BLaER1 treated with 17β-estradiol and CSF1 and Interleukin-3, amounts not matched to agents 10 nM and 100 nM (cell line): ENCODE data around the gene HAS3.

Experiments used
- H3K27ac ChIP-seq, 11 experiments: shearing (Covaris generic); formaldehyde crosslinking; 2 replicates each; pipeline ENCODE4 v1.8.1; 2022
- H3K27me3 ChIP-seq, 11 experiments: shearing (Covaris generic); formaldehyde crosslinking; 2 replicates each; pipeline ENCODE4 v1.8.1; 2022
- H3K36me3 ChIP-seq, 11 experiments: shearing (Covaris generic); formaldehyde crosslinking; 2 replicates each; pipeline ENCODE4 v1.8.1; 2022
- H3K4me1 ChIP-seq, 10 experiments: shearing (Covaris generic); formaldehyde crosslinking; 2 replicates each; pipeline ENCODE4 v1.8.1; 2022
- H3K4me2 ChIP-seq, 11 experiments: shearing (Covaris generic); formaldehyde crosslinking; 2 replicates each; pipeline ENCODE4 v1.8.1; 2022
- H3K4me3 ChIP-seq, 10 experiments: shearing (Covaris generic); formaldehyde crosslinking; 2 replicates each; pipeline ENCODE4 v1.8.1; 2022
- H3K9ac ChIP-seq, 11 experiments: shearing (Covaris generic); formaldehyde crosslinking; 2 replicates each; pipeline ENCODE4 v1.8.1; 2022
- H3K9me3 ChIP-seq, 11 experiments: shearing (Covaris generic); formaldehyde crosslinking; replicated peaks in 1 of 11; 2 replicates each; pipeline ENCODE4 v1.8.1; 2022
- H4K20me1 ChIP-seq, 11 experiments: shearing (Covaris generic); formaldehyde crosslinking; 2 replicates each; pipeline ENCODE4 v1.8.1; 2022
- Cebpa-rat ChIP-seq, 11 experiments: shearing (Covaris generic); IDR thresholded peaks; 2 replicates each; pipeline ENCODE4 v1.8.1; 2022

Gene HAS3

GRCh38 chr16:69069504-69069903 is 35.9 kb upstream of the HAS3 start:
- Histone ChIP-seq H3K27me3 (no peaks in the 10 kb centered on the region), H4K20me1 (no peaks in the 10 kb centered on the region), H3K4me2 (no peak overlapping the region), H3K9me3 (no peaks in the 10 kb centered on the region), H3K27ac (no peak overlapping the region), H3K4me3 (no peak overlapping the region), H3K9ac (no peak overlapping the region), H3K4me1 (peaks cover 7 to 10% (median 8%) of the 10 kb centered on the region in 10 experiments), H3K36me3 (peaks cover 0 to 23% (median 0%) of the 10 kb centered on the region in 11 experiments; a peak in 3 of 22 replicates)
- TF ChIP-seq Cebpa-rat (IDR thresholded peaks at IDR 0.05): no peak

- H3K4me1 ChIP-seq: no peaks in the 10 kb centered on the region
- no peaks in the 10 kb centered on the region for H4K20me1 ChIP-seq
- no peak for TF ChIP-seq Cebpa-rat (IDR thresholded peaks at IDR 0.05)
- H3K27ac ChIP-seq: no peak overlapping the region
- H3K4me3 ChIP-seq: no peak overlapping the region
- no peak overlapping the region for H3K9ac ChIP-seq
- no peaks in the 10 kb centered on the region for H3K9me3 ChIP-seq
- H3K36me3 ChIP-seq: peaks cover 0 to 22% (median 0%) of the 10 kb centered on the region in 11 experiments; a peak in 3 of 22 replicates
- H3K27me3 ChIP-seq: no peaks in the 10 kb centered on the region
- no peak overlapping the region for H3K4me2 ChIP-seq
Observed at GRCh38 chr16:69071036-69071435, 34.4 kb upstream of the HAS3 start.

- no peak overlapping the region for H3K4me2 ChIP-seq
- TF ChIP-seq Cebpa-rat (IDR thresholded peaks at IDR 0.05): no peak
- no peak overlapping the region for H3K27ac ChIP-seq
- H3K9me3 ChIP-seq: no peaks in the 10 kb centered on the region
- no peaks in the 10 kb centered on the region for H3K27me3 ChIP-seq
- no peaks in the 10 kb centered on the region for H3K4me1 ChIP-seq
- no peaks in the 10 kb centered on the region for H4K20me1 ChIP-seq
- no peak overlapping the region for H3K4me3 ChIP-seq
- H3K36me3 ChIP-seq: peaks cover 0 to 23% (median 0%) of the 10 kb centered on the region in 11 experiments; a peak in 2 of 22 replicates
- H3K9ac ChIP-seq: no peak overlapping the region
Observed at GRCh38 chr16:69072640-69072974, 32.8 kb upstream of the HAS3 start.

GRCh38 chr16:69073181-69073702 is 32.2 kb upstream of the HAS3 start:
- Histone ChIP-seq H4K20me1 (no peaks in the 10 kb centered on the region), H3K4me1 (no peaks in the 10 kb centered on the region), H3K36me3 (peaks cover 0 to 20% (median 0%) of the 10 kb centered on the region in 11 experiments; a peak in 2 of 22 replicates), H3K4me3 (no peak overlapping the region), H3K27ac (no peak overlapping the region), H3K9ac (no peak overlapping the region), H3K27me3 (no peaks in the 10 kb centered on the region), H3K4me2 (no peak overlapping the region), H3K9me3 (no peaks in the 10 kb centered on the region)
- no peak for TF ChIP-seq Cebpa-rat (IDR thresholded peaks at IDR 0.05)

- Histone ChIP-seq H3K36me3 (peaks cover 0 to 11% (median 0%) of the 10 kb centered on the region in 11 experiments; a peak in 2 of 22 replicates), H3K27me3 (no peaks in the 10 kb centered on the region), H3K9me3 (no peaks in the 10 kb centered on the region), H3K27ac (no peak overlapping the region), H3K9ac (no peak overlapping the region), H3K4me3 (no peak overlapping the region), H3K4me2 (no peak overlapping the region), H3K4me1 (no peaks in the 10 kb centered on the region), H4K20me1 (no peaks in the 10 kb centered on the region)
- no peak for TF ChIP-seq Cebpa-rat (IDR thresholded peaks at IDR 0.05)
Observed at GRCh38 chr16:69077251-69077650, 28.2 kb upstream of the HAS3 start.

- Histone ChIP-seq H3K9me3 (no peaks in the 10 kb centered on the region), H4K20me1 (no peaks in the 10 kb centered on the region), H3K27me3 (no peaks in the 10 kb centered on the region), H3K4me3 (no peak overlapping the region), H3K4me2 (no peak overlapping the region), H3K36me3 (peaks cover 0 to 15% (median 0%) of the 10 kb centered on the region in 11 experiments; a peak in 6 of 22 replicates), H3K9ac (no peak overlapping the region), H3K27ac (no peak overlapping the region), H3K4me1 (no peaks in the 10 kb centered on the region)
- no peak for TF ChIP-seq Cebpa-rat (IDR thresholded peaks at IDR 0.05)
Observed at GRCh38 chr16:69078073-69078472, 27.4 kb upstream of the HAS3 start.

- no peak for TF ChIP-seq Cebpa-rat (IDR thresholded peaks at IDR 0.05)
- H3K9ac ChIP-seq: no peak overlapping the region
- no peak overlapping the region for H3K27ac ChIP-seq
- H3K36me3 ChIP-seq: peaks cover 0 to 31% (median 12%) of the 10 kb centered on the region in 11 experiments; a peak in 14 of 22 replicates
- H3K9me3 ChIP-seq: no peaks in the 10 kb centered on the region
- H4K20me1 ChIP-seq: no peaks in the 10 kb centered on the region
- H3K4me1 ChIP-seq: no peaks in the 10 kb centered on the region
- H3K4me3 ChIP-seq: no peak overlapping the region
- H3K4me2 ChIP-seq: no peak overlapping the region
- H3K27me3 ChIP-seq: no peaks in the 10 kb centered on the region
Observed at GRCh38 chr16:69079697-69080096, 25.8 kb upstream of the HAS3 start.

- Histone ChIP-seq H3K4me3 (no peak overlapping the region), H3K9ac (no peak overlapping the region), H3K27ac (no peak overlapping the region), H4K20me1 (no peaks in the 10 kb centered on the region), H3K9me3 (no peaks in the 10 kb centered on the region), H3K36me3 (peaks cover 0 to 32% (median 21%) of the 10 kb centered on the region in 11 experiments; a peak in 16 of 22 replicates), H3K4me1 (peaks cover 0 to 7% (median 6%) of the 10 kb centered on the region in 10 experiments; a peak in 15 of 20 replicates), H3K4me2 (no peak overlapping the region), H3K27me3 (no peaks in the 10 kb centered on the region)
- no peak for TF ChIP-seq Cebpa-rat (IDR thresholded peaks at IDR 0.05)
Observed at GRCh38 chr16:69083306-69083941, 22.0 kb upstream of the HAS3 start.

GRCh38 chr16:69084289-69084688 is 21.2 kb upstream of the HAS3 start:
- peaks cover 0 to 32% (median 21%) of the 10 kb centered on the region in 11 experiments; a peak in 16 of 22 replicates for H3K36me3 ChIP-seq
- TF ChIP-seq Cebpa-rat (IDR thresholded peaks at IDR 0.05): no peak
- H3K27me3 ChIP-seq: no peaks in the 10 kb centered on the region
- H3K9ac ChIP-seq: no peak overlapping the region
- H3K4me2 ChIP-seq: no peak overlapping the region
- H3K27ac ChIP-seq: no peak overlapping the region
- H3K4me1 ChIP-seq: peaks cover 0 to 7% (median 6%) of the 10 kb centered on the region in 10 experiments; a peak in 15 of 20 replicates
- 0 out of 22 replicates have a peak, but pooled peaks cover 0 to 2% (median 0%) of the 10 kb centered on the region in 11 experiments for H4K20me1 ChIP-seq
- no peaks in the 10 kb centered on the region for H3K9me3 ChIP-seq
- H3K4me3 ChIP-seq: no peak overlapping the region
